Measurements from ENCODE around the gene FAM13B.
"Not testable (repeated sequence)": the region's sequence is repeated elsewhere in the genome, so short reads cannot be mapped to it uniquely, and the experiment has no call there.

The FAM13B gene

GRCh38 chr5:137954131-137954879 is 78.6 kb downstream of the FAM13B start:
- Histone ChIP-seq H3K9me3 (ENCODE audit: insufficient read depth, low read length, severe bottlenecking) (no peaks in the 10 kb centered on the region), H3K36me3 (ENCODE audit: insufficient read depth, low read length) (peaks cover 85% of the 10 kb centered on the region), H3K27me3 (ENCODE audit: insufficient read depth, low read length, poor library complexity) (no peaks in the 10 kb centered on the region), H2AFZ (ENCODE audit: low read depth, low read length) (no peak overlapping the region), H4K20me1 (ENCODE audit: insufficient read depth, low read length) (no peaks in the 10 kb centered on the region), H3K4me3 (ENCODE audit: low read depth in 1 of 2, low read length in 2 of 2) (no peak overlapping the region), H3K27ac (ENCODE audit: low read length) (no peak overlapping the region), H3K9ac (ENCODE audit: low read depth, low read length) (no peak overlapping the region), H3K79me2 (ENCODE audit: insufficient read depth, low read length) (no peaks in the 10 kb centered on the region), H3K4me2 (ENCODE audit: insufficient read depth, low read length) (no peak overlapping the region), H3K4me1 (ENCODE audit: insufficient read depth, low read length) (no peaks in the 10 kb centered on the region)
- DNase-seq: no peak
- TF ChIP-seq CTCF (IDR thresholded peaks at IDR 0.05; ENCODE audit: borderline replicate concordance, extremely low read depth, low read length, poor library complexity, severe bottlenecking) (no peak), EZH2 (IDR thresholded peaks at IDR 0.05; ENCODE audit: borderline replicate concordance, low read depth, low read length, severe bottlenecking) (no peak)
- ATAC-seq (ENCODE audit: insufficient read depth, low read depth): no peak

- H3K27me3 ChIP-seq (ENCODE audit: insufficient read depth, low read length, poor library complexity): no peaks in the 10 kb centered on the region
- H3K9ac ChIP-seq (ENCODE audit: low read depth, low read length): no peak overlapping the region
- no peaks in the 10 kb centered on the region for H3K9me3 ChIP-seq (ENCODE audit: insufficient read depth, low read length, severe bottlenecking)
- no peak overlapping the region for H3K4me3 ChIP-seq (ENCODE audit: low read depth in 1 of 2, low read length in 2 of 2)
- no peak overlapping the region for H3K4me2 ChIP-seq (ENCODE audit: insufficient read depth, low read length)
- no peaks in the 10 kb centered on the region for H4K20me1 ChIP-seq (ENCODE audit: insufficient read depth, low read length)
- ATAC-seq (ENCODE audit: insufficient read depth, low read depth): no peak
- no peak for DNase-seq
- no peak overlapping the region for H2AFZ ChIP-seq (ENCODE audit: low read depth, low read length)
- peaks cover 98% of the 10 kb centered on the region for H3K36me3 ChIP-seq (ENCODE audit: insufficient read depth, low read length)
- no peaks in the 10 kb centered on the region for H3K4me1 ChIP-seq (ENCODE audit: insufficient read depth, low read length)
- H3K27ac ChIP-seq (ENCODE audit: low read length): no peak overlapping the region
- no peak for TF ChIP-seq EZH2 (IDR thresholded peaks at IDR 0.05; ENCODE audit: borderline replicate concordance, low read depth, low read length, severe bottlenecking)
- TF ChIP-seq CTCF (IDR thresholded peaks at IDR 0.05; ENCODE audit: borderline replicate concordance, extremely low read depth, low read length, poor library complexity, severe bottlenecking): no peak
- no peaks in the 10 kb centered on the region for H3K79me2 ChIP-seq (ENCODE audit: insufficient read depth, low read length)
Measured at GRCh38 chr5:137945825-137946224, 87.1 kb downstream of the FAM13B start.

GRCh38 chr5:137944280-137944679 is 88.6 kb downstream of the FAM13B start:
- H3K9ac ChIP-seq (ENCODE audit: low read depth, low read length); H2AFZ ChIP-seq (ENCODE audit: low read depth, low read length): not testable (repeated sequence)
- peaks cover 99% of the 10 kb centered on the region for H3K36me3 ChIP-seq (ENCODE audit: insufficient read depth, low read length)

DNA sequence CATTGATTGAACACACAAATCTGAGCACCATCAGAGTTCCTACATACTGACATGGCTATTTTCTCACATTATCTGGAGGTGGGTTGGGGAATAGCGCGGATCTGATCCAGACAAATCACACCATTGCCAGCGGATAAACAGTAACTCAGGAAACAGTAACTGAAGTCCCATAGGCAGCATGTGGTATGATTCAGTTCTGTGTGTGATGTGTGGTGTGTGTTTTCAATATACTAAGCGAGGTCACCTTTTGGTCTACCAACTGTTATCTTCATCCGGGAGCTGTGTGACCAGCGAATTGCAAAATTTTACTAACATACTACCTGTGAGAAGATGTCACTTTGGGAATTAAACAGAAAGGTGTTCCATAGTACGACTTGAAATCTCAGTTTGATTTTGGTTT is 93.5 kb downstream of the FAM13B start:
- Histone ChIP-seq H3K4me3 (ENCODE audit: low read depth in 1 of 2, low read length in 2 of 2) (no peak overlapping the region), H3K36me3 (ENCODE audit: insufficient read depth, low read length) (peaks cover 66% of the 10 kb centered on the region)
- no peak for ATAC-seq (ENCODE audit: insufficient read depth, low read depth)

More at GRCh38 chr5:137944280-137944679, 88.6 kb downstream of the FAM13B start:
- not testable (repeated sequence) for H3K27ac ChIP-seq (ENCODE audit: low read length); ATAC-seq (ENCODE audit: insufficient read depth, low read depth); DNase-seq; H3K4me2 ChIP-seq (ENCODE audit: insufficient read depth, low read length); H3K4me1 ChIP-seq (ENCODE audit: insufficient read depth, low read length); H3K27me3 ChIP-seq (ENCODE audit: insufficient read depth, low read length, poor library complexity); H3K4me3 ChIP-seq (ENCODE audit: low read depth in 1 of 2, low read length in 2 of 2); H3K79me2 ChIP-seq (ENCODE audit: insufficient read depth, low read length); H4K20me1 ChIP-seq (ENCODE audit: insufficient read depth, low read length); H3K9me3 ChIP-seq (ENCODE audit: insufficient read depth, low read length, severe bottlenecking)

More for the DNA sequence above, 93.5 kb downstream of the FAM13B start:
- H3K9me3 ChIP-seq (ENCODE audit: insufficient read depth, low read length, severe bottlenecking): no peaks in the 10 kb centered on the region
- H3K4me1 ChIP-seq (ENCODE audit: insufficient read depth, low read length): no peaks in the 10 kb centered on the region
- no peaks in the 10 kb centered on the region for H3K79me2 ChIP-seq (ENCODE audit: insufficient read depth, low read length)
- no peak overlapping the region for H3K9ac ChIP-seq (ENCODE audit: low read depth, low read length)
- DNase-seq: no peak
- H3K27me3 ChIP-seq (ENCODE audit: insufficient read depth, low read length, poor library complexity): no peaks in the 10 kb centered on the region
- no peak overlapping the region for H3K27ac ChIP-seq (ENCODE audit: low read length)
- no peak overlapping the region for H3K4me2 ChIP-seq (ENCODE audit: insufficient read depth, low read length)
- TF ChIP-seq CTCF (IDR thresholded peaks at IDR 0.05; ENCODE audit: borderline replicate concordance, extremely low read depth, low read length, poor library complexity, severe bottlenecking) (no peak), EZH2 (IDR thresholded peaks at IDR 0.05; ENCODE audit: borderline replicate concordance, low read depth, low read length, severe bottlenecking) (no peak)
- no peak overlapping the region for H2AFZ ChIP-seq (ENCODE audit: low read depth, low read length)
- H4K20me1 ChIP-seq (ENCODE audit: insufficient read depth, low read length): no peaks in the 10 kb centered on the region

Data from DND-41 (cell line).